ENCODE results near the gene OR2T6. TPM values are rescaled to one million over a fixed set of nuclear protein-coding genes. Genes with fewer than 3 reads are reported as not detected.
"Not testable (repeated sequence)": the region's sequence is repeated elsewhere in the genome, so short reads cannot be mapped to it uniquely, and the experiment has no call there.

The OR2T6 gene
- polyA plus RNA-seq, 1 experiment, result not detected

DNA sequence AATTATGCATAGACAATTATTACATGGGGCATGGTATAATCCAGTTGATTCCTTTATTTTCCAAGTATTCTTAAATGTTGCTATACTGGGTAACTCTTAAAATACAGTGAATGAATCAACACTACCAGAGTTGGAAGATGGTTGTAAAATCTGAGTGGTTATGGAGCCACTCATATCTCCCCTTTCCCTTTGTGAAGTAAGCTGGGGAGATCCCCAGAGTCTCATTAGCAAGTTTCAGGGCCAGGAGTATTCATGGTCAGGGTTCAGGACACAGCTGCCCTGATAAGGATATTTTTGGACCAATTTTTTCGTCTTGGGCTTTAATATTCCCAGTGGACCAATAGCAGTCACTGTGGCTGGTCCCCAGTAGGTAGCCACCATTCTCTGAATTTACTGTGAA lies 63.1 kb downstream of the OR2T6 start:
- H3K9me3 ChIP-seq (ENCODE audit: control insufficient read depth, insufficient read depth, low read length); POLR2A ChIA-PET; H3K27me3 ChIP-seq (ENCODE audit: control insufficient read depth, insufficient read depth, low read length); H3K27ac ChIP-seq (ENCODE audit: low read depth, low read length); DNase-seq (ENCODE audit: low read depth, low spot score); CTCF ChIA-PET; H3K4me3 ChIP-seq (ENCODE audit: low read depth, low read length): not testable (repeated sequence)

DNA sequence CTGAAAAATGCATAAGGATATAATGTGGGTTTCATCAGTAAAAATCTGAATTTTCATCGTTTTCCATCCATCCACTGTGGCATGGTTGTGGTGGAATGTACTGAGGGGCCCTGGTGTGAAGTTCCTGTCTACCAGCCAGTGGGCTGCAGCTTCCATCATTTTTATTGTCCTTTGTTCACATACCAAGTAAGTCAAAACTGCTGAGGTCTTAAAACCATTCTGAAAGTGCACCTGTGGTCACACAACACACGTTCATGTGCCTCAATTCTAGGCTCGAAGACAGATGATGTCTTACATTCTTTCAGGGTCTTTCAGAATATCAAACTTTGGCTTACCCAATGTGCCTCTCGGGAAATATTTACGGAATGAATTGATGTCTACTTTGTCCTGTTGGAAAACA lies 63.7 kb downstream of the OR2T6 start:
- not testable (repeated sequence) for DNase-seq (ENCODE audit: low read depth, low spot score)

More for the DNA sequence above, 63.7 kb downstream of the OR2T6 start:
- CTCF ChIA-PET; H3K4me3 ChIP-seq (ENCODE audit: low read depth, low read length); H3K27ac ChIP-seq (ENCODE audit: low read depth, low read length); POLR2A ChIA-PET; H3K27me3 ChIP-seq (ENCODE audit: control insufficient read depth, insufficient read depth, low read length); H3K9me3 ChIP-seq (ENCODE audit: control insufficient read depth, insufficient read depth, low read length): not testable (repeated sequence)

Other genes with a start within 250 kb of the OR2T6 start
- gene OR2M5, start 230.6 kb upstream of the OR2T6 start, polyA plus RNA-seq (2011; rRNA removed), result not detected in 2 replicates
- not detected in 2 replicates for gene OR2M2, start 200.9 kb upstream of the OR2T6 start, polyA plus RNA-seq (2011; rRNA removed)
- not detected in 2 replicates for gene OR2M3, start 178.5 kb upstream of the OR2T6 start, polyA plus RNA-seq (2011; rRNA removed)
- not detected in 2 replicates for gene OR2M4, start 144.3 kb upstream of the OR2T6 start, polyA plus RNA-seq (2011; rRNA removed)
- not detected in 2 replicates for gene OR2T33, start 97.8 kb upstream of the OR2T6 start, polyA plus RNA-seq (2011; rRNA removed)
- gene OR2T12, start 72.3 kb upstream of the OR2T6 start, polyA plus RNA-seq (2011; rRNA removed), result not detected in 2 replicates
- not detected in 2 replicates for gene OR2M7, start 51.2 kb upstream of the OR2T6 start, polyA plus RNA-seq (2011; rRNA removed)
- gene OR14C36, start 27.0 kb upstream of the OR2T6 start, polyA plus RNA-seq (2011; rRNA removed), result not detected in 2 replicates
- gene OR2T4, start 14.1 kb upstream of the OR2T6 start, polyA plus RNA-seq (2011; rRNA removed), result not detected in 2 replicates
- gene OR2T1, start 27.3 kb downstream of the OR2T6 start, polyA plus RNA-seq (2011; rRNA removed), result not detected in 2 replicates
- gene OR2T2, start 69.9 kb downstream of the OR2T6 start, polyA plus RNA-seq (2011; rRNA removed), result not detected in 2 replicates
- gene OR2T3, start 97.6 kb downstream of the OR2T6 start, polyA plus RNA-seq (2011; rRNA removed), result not detected in 2 replicates
- gene OR2T5, start 112.8 kb downstream of the OR2T6 start, polyA plus RNA-seq (2011; rRNA removed), result not detected in 2 replicates
- not detected in 2 replicates for gene OR2G6, start 132.3 kb downstream of the OR2T6 start, polyA plus RNA-seq (2011; rRNA removed)
- gene OR2T29, start 187.0 kb downstream of the OR2T6 start, polyA plus RNA-seq (2011; rRNA removed), result not detected in 2 replicates
- not detected in 2 replicates for gene OR2T34, start 199.0 kb downstream of the OR2T6 start, polyA plus RNA-seq (2011; rRNA removed)
- gene OR2T10, start 222.0 kb downstream of the OR2T6 start, polyA plus RNA-seq (2011; rRNA removed), result not detected in 2 replicates

Measured in AG04450 (cell line).